Stimulated activated CD8-positive, alpha-beta memory T cell treated with anti-CD3 and anti-CD28 coated beads, Interleukin-12 subunit alpha, Interleukin-12 subunit beta, amount 100 ng/mL, for 24 hours (primary cell): ENCODE measurements around the gene TAF5L.
"Not testable (repeated sequence)": the region's sequence is repeated elsewhere in the genome, so short reads cannot be mapped to it uniquely, and the experiment has no call there.

Source experiments
- DNase-seq: peaks from one replicate; pipeline ENCODE4 v3.0.0-alpha.2; 2020; ENCODE audit errors: extremely low read depth

TAF5L gene

GRCh38 chr1:229603371-229604005, 22.4 kb downstream of the TAF5L start:
- no peak for DNase-seq

- DNase-seq, result no peak
Observed at GRCh38 chr1:229600229-229600628, 25.7 kb downstream of the TAF5L start.

- DNase-seq, result no peak
Observed at GRCh38 chr1:229599218-229599954, 26.5 kb downstream of the TAF5L start.

GRCh38 chr1:229597877-229598276, 28.0 kb downstream of the TAF5L start:
- no peak for DNase-seq

- DNase-seq, result no peak
Observed at GRCh38 chr1:229596925-229597699, 28.8 kb downstream of the TAF5L start.

- not testable (repeated sequence) for DNase-seq
Observed at GRCh38 chr1:229595876-229596275, 30.0 kb downstream of the TAF5L start.

- DNase-seq, result no peak
Observed at GRCh38 chr1:229594227-229595008, 31.5 kb downstream of the TAF5L start.

GRCh38 chr1:229593800-229594199, 32.1 kb downstream of the TAF5L start:
- DNase-seq, result no peak

GRCh38 chr1:229590119-229590518, 35.8 kb downstream of the TAF5L start:
- DNase-seq, result no peak

- DNase-seq, result no peak
Observed at GRCh38 chr1:229585338-229585737, 40.6 kb downstream of the TAF5L start.

- DNase-seq, result no peak
Observed at GRCh38 chr1:229582715-229583114, 43.2 kb downstream of the TAF5L start.

- DNase-seq, result no peak
Observed at GRCh38 chr1:229582011-229582694, 43.8 kb downstream of the TAF5L start.

- no peak for DNase-seq
Observed at GRCh38 chr1:229581485-229581884, 44.4 kb downstream of the TAF5L start.

- DNase-seq, result no peak
Observed at GRCh38 chr1:229579059-229579673, 46.8 kb downstream of the TAF5L start.

- DNase-seq, result no peak
Observed at GRCh38 chr1:229578168-229579058, 47.5 kb downstream of the TAF5L start.

GRCh38 chr1:229574679-229575442, 51.1 kb downstream of the TAF5L start:
- DNase-seq, result no peak

- DNase-seq, result no peak
Observed at GRCh38 chr1:229572286-229572685, 53.6 kb downstream of the TAF5L start.

GRCh38 chr1:229570891-229571516, 54.9 kb downstream of the TAF5L start:
- DNase-seq, result no peak

GRCh38 chr1:229570305-229570704, 55.6 kb downstream of the TAF5L start:
- DNase-seq, result no peak
